Skin of body (tissue), 2 donors: ENCODE results near the gene MRPL17. TPM values are rescaled to one million over a fixed set of nuclear protein-coding genes. Genes with fewer than 3 reads are reported as not detected.
"Not testable (repeated sequence)": the region's sequence is repeated elsewhere in the genome, so short reads cannot be mapped to it uniquely, and the experiment has no call there.

Source experiments
- DNase-seq: peaks from one replicate; lab custom pipeline; 2025; lab: John Stamatoyannopoulos, UW
- total RNA-seq: library from RNA; depleted of rRNA; stranded (reverse); fragments of >200 nt; gene quantifications from one replicate; pipeline ENCODE4 v1.2.3, GENCODE V29; 2014

MRPL17 gene
- total RNA-seq, 1 donor from 2014 or later = 22.6 TPM

DNA sequence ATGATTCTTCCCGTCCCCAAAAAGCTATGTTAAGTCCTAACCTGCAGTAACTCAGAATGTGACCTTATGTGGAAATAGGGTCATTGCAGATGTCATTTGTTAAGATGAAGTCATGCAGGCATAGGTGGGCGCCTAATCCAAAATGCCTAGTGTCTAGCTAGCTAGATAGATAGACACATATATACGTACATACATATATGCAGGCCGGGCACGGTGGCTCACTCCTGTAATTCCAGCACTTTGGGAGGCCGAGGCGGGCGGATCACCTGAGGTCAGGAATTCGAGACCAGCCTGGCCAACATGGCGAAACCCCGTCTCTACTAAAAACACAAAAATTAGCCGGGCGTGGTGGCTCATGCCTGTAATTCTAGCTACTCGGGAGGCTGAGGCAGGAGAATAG lies 928 bp upstream of the MRPL17 start:
- DNase-seq = not testable (repeated sequence)

- no peak for DNase-seq
These were observed 577 bp downstream of the MRPL17 start for GRCh38 chr11:6682591-6682935.

- peak; percentile 23 for DNase-seq
These were observed 1.2 kb downstream of the MRPL17 start for GRCh38 chr11:6681949-6682348.

GRCh38 chr11:6681505-6681904 lies 1.6 kb downstream of the MRPL17 start:
- peak; percentile 18 for DNase-seq

GRCh38 chr11:6677018-6677417 lies 6.1 kb downstream of the MRPL17 start:
- no peak for DNase-seq

DNA sequence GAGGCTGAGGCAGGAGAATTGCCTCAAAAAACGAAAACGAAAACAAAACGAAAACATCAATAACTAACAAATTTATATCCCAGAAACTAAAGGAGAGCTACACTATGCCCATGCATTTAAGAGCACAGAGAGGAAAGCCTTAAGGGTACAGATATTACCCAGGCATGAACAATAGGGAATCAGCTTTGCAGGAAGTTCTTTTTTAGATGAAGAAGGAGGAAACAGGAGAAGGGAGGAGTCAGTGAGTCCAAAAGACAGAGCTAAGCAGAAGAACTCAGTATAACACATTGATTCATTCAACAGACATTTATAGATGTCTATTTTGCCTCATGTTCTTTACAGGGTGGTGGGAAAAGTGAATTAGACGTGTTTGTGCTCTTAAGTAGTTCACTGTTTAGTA lies 8.3 kb downstream of the MRPL17 start:
- no peak for DNase-seq

DNA sequence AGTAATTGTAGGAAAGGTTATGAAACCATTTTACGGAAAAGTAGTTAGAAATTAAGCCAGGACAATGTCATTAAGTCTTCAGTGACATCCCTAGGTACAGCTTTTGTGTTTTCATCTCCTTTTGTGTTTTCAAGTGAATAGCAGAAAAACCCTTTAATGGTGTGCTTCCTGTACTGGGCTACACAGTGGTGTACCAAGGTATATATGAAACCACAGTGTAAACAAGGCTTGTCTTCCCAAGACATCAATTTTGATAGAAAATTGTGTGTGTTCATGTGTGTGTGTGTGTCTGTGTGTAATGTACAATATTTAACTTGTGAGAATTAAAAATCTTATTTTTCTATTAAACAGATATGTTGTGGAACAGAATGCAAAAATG lies 8.9 kb downstream of the MRPL17 start:
- no peak for DNase-seq

GRCh38 chr11:6673523-6674218 lies 9.5 kb downstream of the MRPL17 start:
- DNase-seq = no peak

GRCh38 chr11:6671991-6672390 lies 11.1 kb downstream of the MRPL17 start:
- no peak for DNase-seq

DNA sequence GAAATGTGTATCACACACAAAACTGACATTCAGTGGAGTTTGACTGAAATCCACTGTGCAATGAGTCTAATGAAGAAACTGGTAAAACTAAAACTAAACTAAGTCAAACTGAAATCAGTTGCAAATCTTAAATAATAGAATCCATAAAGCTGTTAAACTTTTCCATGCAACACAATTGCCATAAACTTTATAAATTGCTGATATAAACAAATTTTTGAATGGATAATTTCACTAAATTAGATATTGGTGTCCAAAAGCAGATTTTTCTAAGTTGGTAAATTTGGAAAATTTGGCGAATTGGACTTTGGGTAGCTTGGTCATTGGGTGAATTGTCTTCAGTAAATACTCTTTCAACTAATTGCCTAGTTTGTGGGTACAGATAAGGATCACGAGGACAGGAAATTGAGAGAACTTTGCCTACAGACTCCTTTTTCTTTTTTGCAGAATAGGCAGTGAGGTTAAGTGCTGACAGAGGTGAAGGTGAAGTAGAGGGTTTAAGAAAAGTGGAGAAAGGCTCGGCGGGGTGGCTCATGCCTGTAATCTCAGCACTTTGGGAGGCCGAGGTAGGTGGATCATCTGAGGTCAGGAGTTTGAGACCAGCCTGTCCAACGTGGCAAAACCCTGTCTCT lies 12.8 kb downstream of the MRPL17 start:
- no peak for DNase-seq

- DNase-seq = no peak
These were observed 15.3 kb downstream of the MRPL17 start for GRCh38 chr11:6667733-6668374.

DNA sequence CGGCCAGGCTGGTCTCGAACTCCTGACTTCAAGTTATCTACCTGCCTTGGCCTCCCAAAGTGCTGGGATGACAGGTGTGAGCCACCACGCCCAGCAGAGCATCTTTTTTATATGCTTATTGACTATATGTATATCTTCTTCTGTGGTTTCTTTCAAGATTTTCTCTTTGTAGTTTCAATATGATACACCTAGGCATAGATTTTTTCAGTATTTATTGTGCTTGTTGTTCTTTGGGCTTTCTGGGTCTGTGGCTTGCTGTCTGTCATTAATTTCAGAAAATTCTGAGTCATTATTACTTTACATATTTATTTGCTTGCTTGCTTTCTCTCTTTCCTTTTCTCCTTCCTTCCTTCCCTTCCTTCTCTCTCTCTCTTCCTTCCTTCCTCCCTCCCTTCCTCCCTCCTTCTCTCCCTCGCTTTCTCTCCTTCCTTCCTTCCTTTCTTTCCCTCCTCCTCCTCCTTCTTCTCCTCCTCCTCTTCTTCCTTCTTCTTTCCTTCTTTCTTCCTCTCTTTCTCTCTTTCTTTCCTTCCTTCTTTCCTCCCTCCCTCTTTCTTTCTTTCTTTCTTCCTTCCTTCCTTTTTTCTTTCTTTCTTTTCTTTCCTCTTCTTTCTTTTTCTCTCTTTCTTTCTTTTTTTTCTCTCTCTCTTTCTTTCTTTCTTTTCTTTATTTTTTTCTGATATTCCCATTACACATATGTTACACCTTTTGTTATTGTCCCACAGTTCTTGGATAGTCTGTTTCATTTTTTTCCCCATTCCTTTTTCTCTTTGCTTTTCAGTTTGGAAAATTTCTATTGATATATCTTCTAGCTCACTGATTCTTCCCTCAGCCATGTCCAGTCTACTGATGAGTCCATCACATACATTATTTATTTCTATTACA lies 16.6 kb downstream of the MRPL17 start:
- no peak for DNase-seq

GRCh38 chr11:6664551-6664950 lies 18.6 kb downstream of the MRPL17 start:
- peak; percentile 50 for DNase-seq

GRCh38 chr11:6663794-6664469 lies 19.2 kb downstream of the MRPL17 start:
- no peak for DNase-seq

GRCh38 chr11:6660712-6661111 lies 22.4 kb downstream of the MRPL17 start:
- no peak for DNase-seq

- no peak for DNase-seq
These were observed 24.5 kb downstream of the MRPL17 start for GRCh38 chr11:6658647-6659046.

DNA sequence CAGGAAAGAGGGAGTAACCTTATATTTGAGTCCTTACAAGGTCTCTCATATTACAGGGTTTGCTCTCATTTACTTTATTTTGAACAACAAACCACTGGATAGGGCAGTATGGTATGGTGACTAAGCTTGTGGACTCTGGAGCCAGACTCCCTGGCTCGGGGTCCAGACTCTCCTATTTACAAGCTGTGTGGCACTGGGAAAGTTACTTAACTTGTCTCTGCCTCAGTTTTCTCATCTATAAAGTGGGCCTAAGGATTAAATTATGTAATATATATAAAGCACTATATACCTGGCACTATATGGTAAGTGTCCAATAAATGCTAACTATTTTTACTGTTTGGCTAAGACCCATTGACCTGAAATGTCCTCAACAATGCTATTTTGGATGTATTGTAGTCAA lies 25.8 kb downstream of the MRPL17 start:
- DNase-seq = no peak

- DNase-seq = no peak
These were observed 26.2 kb downstream of the MRPL17 start for GRCh38 chr11:6656936-6657335.

DNA sequence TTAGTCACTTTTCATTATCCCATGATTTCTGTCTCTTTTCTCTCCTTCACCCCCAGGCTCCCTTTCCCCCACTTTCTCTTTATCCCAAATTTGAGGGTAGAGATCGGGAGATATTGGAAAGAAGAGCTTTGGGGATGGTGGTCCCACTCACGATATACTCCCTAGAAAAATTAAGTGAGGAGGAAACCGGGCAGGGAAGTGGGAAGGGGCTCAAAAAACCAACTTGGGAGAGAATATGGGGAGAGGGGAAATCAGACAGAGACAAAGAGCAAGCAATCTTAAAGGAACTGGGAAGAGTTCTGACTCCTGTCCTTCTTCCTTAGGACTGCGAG lies 26.6 kb downstream of the MRPL17 start:
- DNase-seq = no peak

- peak; percentile 39 for DNase-seq
These were observed 27.2 kb downstream of the MRPL17 start, which contains the start of gene DCHS1 for GRCh38 chr11:6655790-6656583. DCHS1 (minus strand) TSS chr11:6655809; CDS start chr11:6641613, 14,196 bp downstream.
